Gastroesophageal sphincter (tissue), 4 donors: Measurements from ENCODE around the gene EIF4B. TPM values are rescaled to one million over a fixed set of nuclear protein-coding genes. Genes with fewer than 3 reads are reported as not detected.

Experiments used
- ATAC-seq: fragments of 150-250 bp; one replicate; pipeline ENCODE4 v1.9.1; 2016; ENCODE audit warnings: mild to moderate bottlenecking, moderate library complexity
- H3K27ac ChIP-seq, 4 donors: fragments of 200-600 bp; sonication (generic) in 3 of 4; 1 replicate in 3 of 4; 2 replicates in 1 of 4; pipeline ENCODE4 v1.5.1; 2016 to 2019
- H3K27me3 ChIP-seq: fragments of 200-600 bp; sonication (generic); one replicate; pipeline ENCODE4 v1.5.1; 2019
- H3K36me3 ChIP-seq, 2 donors: fragments of 200-600 bp; sonication (generic); one replicate each; pipeline ENCODE4 v1.5.1; 2019; ENCODE audit warnings: control low read depth in 1 of 2
- H3K4me1 ChIP-seq, 3 donors: fragments of 200-600 bp; sonication (generic); 1 replicate in 2 of 3; 2 replicates in 1 of 3; pipeline ENCODE4 v1.5.1; 2016 to 2019; ENCODE audit warnings: control low read depth in 2 of 3
- H3K4me3 ChIP-seq, 2 donors: fragments of 200-600 bp; sonication (generic); one replicate each; pipeline ENCODE4 v1.5.1; 2019; ENCODE audit warnings: mild to moderate bottlenecking in 1 of 2, moderate library complexity in 1 of 2
- H3K9me3 ChIP-seq, 3 donors: fragments of 200-600 bp; sonication (generic); one replicate each; pipeline ENCODE4 v1.5.1; 2017 to 2019; ENCODE audit warnings: control low read depth in 2 of 3
- CTCF ChIP-seq, 4 experiments: fragments of 200-600 bp in 2 of 4; fragments of 450-650 bp in 2 of 4; sonication (generic) in 1 of 4; IDR thresholded peaks; one replicate each; pipeline ENCODE4 v1.5.1; 2017 to 2019; ENCODE audit warnings: antibody characterized with exemption in 4 of 4, mild to moderate bottlenecking in 2 of 4, moderate library complexity in 2 of 4
- EP300 ChIP-seq: sonication (generic); formaldehyde crosslinking; IDR thresholded peaks from one replicate; pipeline ENCODE4 v1.6.1; 2017; ENCODE audit warnings: antibody characterized with exemption, mild to moderate bottlenecking
- POLR2A ChIP-seq, 2 donors: fragments of 450-650 bp; IDR thresholded peaks; one replicate each; pipeline ENCODE4 v1.6.1; 2017; ENCODE audit warnings: antibody characterized with exemption in 2 of 2, mild to moderate bottlenecking in 2 of 2, moderate library complexity in 1 of 2
- POLR2AphosphoS5 ChIP-seq: sonication (generic); formaldehyde crosslinking; IDR thresholded peaks from one replicate; pipeline ENCODE4 v1.6.1; 2017; ENCODE audit warnings: antibody characterized with exemption
- WGBS, 2 donors: methylation state at CpG; one replicate each; pipeline ENCODE4 v1.1.5; 2018; ENCODE audit warnings: low coverage in 1 of 2; 5-methylcytosine and 5-hydroxymethylcytosine counted together
- total RNA-seq, 4 donors: library from RNA; depleted of rRNA; stranded (reverse); fragments of >200 nt; gene quantifications; one replicate each; pipeline ENCODE4 v1.1.0, GENCODE V29; 2016

EIF4B gene
- total RNA-seq, 4 donors from 2014 or later, result 521 to 701 (median 591) TPM

GRCh38 chr12:52969166-52969795 lies 37.0 kb upstream of the EIF4B start:
- H3K4me3 ChIP-seq, result no peak overlapping the region
- 41 to 78% methylated on average over 6 to 7 of the region's 12 CpGs for WGBS, 2 donors
- H3K36me3 ChIP-seq, result no peaks in the 10 kb centered on the region
- peak overlapping the region in 1 of 4 donors; percentile 21 for H3K27ac ChIP-seq
- peaks cover 28% of the 10 kb centered on the region for H3K27me3 ChIP-seq
- H3K4me1 ChIP-seq, result peaks cover 0 to 19% (median 0%) of the 10 kb centered on the region in 3 donors
- H3K9me3 ChIP-seq, result no peaks in the 10 kb centered on the region
- ATAC-seq, result no peak
- TF ChIP-seq EP300, result no peak
- no peak for TF ChIP-seq CTCF (IDR thresholded peaks at IDR 0.05)
- TF ChIP-seq POLR2AphosphoS5, result no peak
- no peak for TF ChIP-seq POLR2A (IDR thresholded peaks at IDR 0.05)

GRCh38 chr12:52969828-52970569 lies 36.3 kb upstream of the EIF4B start:
- H3K36me3 ChIP-seq, result no peaks in the 10 kb centered on the region
- 23 to 29% methylated on average over 3 to 5 of the region's 7 CpGs for WGBS, 2 donors
- ATAC-seq, result peak; percentile 34
- peaks cover 0 to 21% (median 2%) of the 10 kb centered on the region in 3 donors for H3K4me1 ChIP-seq
- H3K9me3 ChIP-seq, result no peaks in the 10 kb centered on the region
- TF ChIP-seq CTCF (IDR thresholded peaks at IDR 0.05) (no peak), POLR2AphosphoS5 (no peak), POLR2A (IDR thresholded peaks at IDR 0.05) (no peak), EP300 (no peak)
- peaks cover 21% of the 10 kb centered on the region for H3K27me3 ChIP-seq
- H3K4me3 ChIP-seq, result no peak overlapping the region
- H3K27ac ChIP-seq, result peak overlapping the region in 2 of 4 donors; percentile 21

GRCh38 chr12:52971679-52972329 lies 34.5 kb upstream of the EIF4B start:
- no peak for ATAC-seq
- WGBS, 2 donors, result 52 to 74% methylated on average over 3 to 6 of the region's 8 CpGs
- H3K4me1 ChIP-seq, result peaks cover 0 to 19% (median 7%) of the 10 kb centered on the region in 3 donors
- H3K9me3 ChIP-seq, result no peaks in the 10 kb centered on the region
- peaks cover 3% of the 10 kb centered on the region for H3K27me3 ChIP-seq
- TF ChIP-seq POLR2AphosphoS5, result no peak
- no peak for TF ChIP-seq POLR2A (IDR thresholded peaks at IDR 0.05)
- TF ChIP-seq CTCF (IDR thresholded peaks at IDR 0.05), result no peak
- no peak for TF ChIP-seq EP300
- no peaks in the 10 kb centered on the region for H3K36me3 ChIP-seq
- no peak overlapping the region for H3K4me3 ChIP-seq
- H3K27ac ChIP-seq, result peak overlapping the region in 1 of 4 donors; percentile 31

GRCh38 chr12:52975204-52975603 lies 31.1 kb upstream of the EIF4B start:
- Histone ChIP-seq H3K27ac (peak overlapping the region in 1 of 4 donors; percentile 2), H3K36me3 (no peaks in the 10 kb centered on the region), H3K4me3 (no peak overlapping the region), H3K27me3 (no peaks in the 10 kb centered on the region), H3K4me1 (peaks cover 0 to 14% (median 7%) of the 10 kb centered on the region in 3 donors), H3K9me3 (no peaks in the 10 kb centered on the region)
- TF ChIP-seq CTCF (IDR thresholded peaks at IDR 0.05) (no peak), POLR2AphosphoS5 (no peak), EP300 (no peak), POLR2A (IDR thresholded peaks at IDR 0.05) (no peak)
- no peak for ATAC-seq
- WGBS, 2 donors, result 14 to 63% methylated on average over 1 to 3 of the region's 3 CpGs
